WERI-Rb-1 (cell line): ENCODE results near the gene BRAP.
"Not testable (repeated sequence)": the region's sequence is repeated elsewhere in the genome, so short reads cannot be mapped to it uniquely, and the experiment has no call there.

ENCODE experiments used
- DNase-seq: peaks from one replicate; pipeline ENCODE4 v3.0.0-alpha.2; 2020
- H3K27ac ChIP-seq: fragments of 250-450 bp; sonication (Bioruptor Pico); 2 replicates; pipeline ENCODE4 v1.5.1; 2020; ENCODE audit warnings: mild to moderate bottlenecking, moderate library complexity
- H3K27me3 ChIP-seq: fragments of 250-450 bp; sonication (Bioruptor Pico); 2 replicates; pipeline ENCODE4 v1.5.1; 2021; ENCODE audit warnings: mild to moderate bottlenecking, low read depth, moderate library complexity; ENCODE audit not compliant: insufficient read depth, severe bottlenecking
- H3K36me3 ChIP-seq: fragments of 250-450 bp; sonication (Bioruptor Pico); 2 replicates; pipeline ENCODE4 v1.5.1; 2020; ENCODE audit warnings: mild to moderate bottlenecking, moderate library complexity
- H3K4me3 ChIP-seq: 2 replicates; pipeline ENCODE4 v1.5.1; 2011; ENCODE audit warnings: low read depth, mild to moderate bottlenecking, control low read depth, low read length
- H3K9me3 ChIP-seq: fragments of 250-450 bp; sonication (Bioruptor Pico); 2 replicates; pipeline ENCODE4 v1.5.1; 2021; ENCODE audit warnings: mild to moderate bottlenecking, moderate library complexity; ENCODE audit not compliant: severe bottlenecking
- CTCF ChIP-seq: IDR thresholded peaks from 2 replicates; pipeline ENCODE4 v1.5.1; 2011; ENCODE audit warnings: low read depth, mild to moderate bottlenecking, control low read depth, inconsistent platforms, low read length

Gene BRAP

GRCh38 chr12:111600205-111600642, 85.5 kb downstream of the BRAP start:
- no peaks in the 10 kb centered on the region for H3K27me3 ChIP-seq
- peaks cover 2% of the 10 kb centered on the region for H3K36me3 ChIP-seq
- H3K9me3 ChIP-seq: no peaks in the 10 kb centered on the region
- DNase-seq: no peak
- peak overlapping the region; percentile 98 for H3K27ac ChIP-seq
- peak overlapping the region; percentile 96 for H3K4me3 ChIP-seq
- no peak for TF ChIP-seq CTCF

DNA sequence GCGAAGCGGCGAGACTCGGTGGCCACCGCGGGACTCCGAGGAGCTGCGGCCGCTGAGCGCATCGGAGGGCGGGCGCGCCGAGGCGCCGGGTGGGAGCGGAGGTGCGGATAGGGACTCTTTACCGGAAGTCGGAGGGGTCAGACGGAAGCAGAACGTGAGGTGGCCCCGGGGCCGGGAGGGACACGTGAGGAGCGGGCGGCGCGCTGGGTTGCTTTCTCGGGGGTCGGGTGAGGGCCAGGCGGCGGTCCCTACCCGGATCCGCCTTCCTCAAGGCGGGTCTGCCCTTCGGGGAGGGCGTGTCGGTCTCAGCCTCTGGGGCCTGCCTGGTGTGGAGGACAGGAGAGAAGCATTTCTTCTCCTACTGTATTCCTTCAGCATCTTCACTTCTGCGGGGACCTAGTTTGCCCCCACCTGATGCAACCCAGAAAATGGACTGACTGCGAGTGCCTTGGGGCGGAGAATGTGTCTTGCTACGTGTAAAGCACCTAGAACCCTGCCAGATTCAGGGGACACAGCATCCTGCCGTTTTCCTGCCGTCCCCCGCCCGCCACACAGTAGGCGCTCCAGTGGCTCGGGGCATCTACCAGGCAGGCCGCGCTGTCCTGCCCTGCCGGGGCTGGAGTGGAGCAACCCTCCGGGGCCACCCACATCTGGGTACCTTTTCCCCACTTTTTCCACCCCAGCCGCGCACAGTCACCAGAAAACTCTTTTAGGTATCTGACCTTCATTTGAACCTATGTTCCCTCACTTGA, 86.1 kb downstream of the BRAP start:
- Histone ChIP-seq H3K9me3 (no peaks in the 10 kb centered on the region), H3K27ac (peak overlapping the region; percentile 98), H3K4me3 (peak overlapping the region; percentile 96), H3K36me3 (peaks cover 2% of the 10 kb centered on the region), H3K27me3 (no peaks in the 10 kb centered on the region)
- TF ChIP-seq CTCF: no peak
- DNase-seq: peak; percentile 96

DNA sequence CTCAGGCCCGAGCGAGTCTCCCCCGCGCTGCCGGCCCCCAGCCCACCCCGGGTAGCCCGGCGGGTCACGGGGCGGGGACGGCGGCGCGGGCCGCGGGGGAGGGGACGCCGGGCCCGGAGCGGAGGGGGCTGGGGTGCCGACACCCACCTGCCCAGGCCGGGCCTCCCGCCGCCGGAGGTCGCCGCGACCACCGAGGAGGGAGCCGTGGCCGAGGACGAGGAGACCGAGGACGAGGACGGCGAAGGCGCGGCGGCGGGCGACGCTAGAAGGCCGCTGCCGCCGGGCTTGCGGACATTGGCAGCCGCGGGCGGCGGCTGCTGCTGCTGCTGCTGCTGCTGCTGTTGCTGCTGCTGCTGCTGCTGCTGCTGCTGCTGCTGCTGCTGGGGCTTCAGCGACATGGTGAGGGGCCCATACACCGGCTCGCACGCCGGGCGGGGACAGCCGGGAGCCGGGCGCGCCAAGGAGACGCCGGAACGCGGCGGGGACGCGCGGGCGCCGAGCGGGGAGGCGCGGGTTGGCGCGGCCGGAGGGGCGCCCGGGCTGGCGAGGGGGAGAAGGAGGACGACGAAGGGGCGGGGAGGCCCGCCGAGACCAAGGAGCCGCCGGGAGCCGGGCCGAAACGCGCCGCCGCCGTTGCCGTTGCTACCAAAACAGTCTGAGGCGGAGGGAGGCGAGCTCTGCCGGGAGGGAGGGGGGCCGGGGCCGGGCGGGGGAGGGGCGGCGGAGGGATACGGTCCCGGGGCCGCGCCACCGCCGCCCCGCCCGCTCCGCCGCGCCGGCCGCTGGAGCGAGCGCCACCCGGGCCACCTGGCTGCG, 86.9 kb downstream of the BRAP start, which contains the start of gene ATXN2:
Gene ATXN2 (minus strand): TSS at position 679 of the 816 bp plus-strand sequence. CDS start 281 bp downstream, at position 398.
- Histone ChIP-seq H3K27ac (peak within 1 kb of the TSS; percentile 98), H3K9me3 (no peaks in the 10 kb centered on the region), H3K27me3 (no peaks in the 10 kb centered on the region), H3K36me3 (peaks cover 2% of the 10 kb centered on the region), H3K4me3 (peak within 1 kb of the TSS; percentile 96)
- no peak for TF ChIP-seq CTCF
- DNase-seq: peak; percentile 63

- Histone ChIP-seq H3K36me3 (peaks cover 2% of the 10 kb centered on the region), H3K4me3 (peak overlapping the region; percentile 96), H3K27me3 (no peaks in the 10 kb centered on the region), H3K9me3 (no peaks in the 10 kb centered on the region), H3K27ac (peak overlapping the region; percentile 98)
- TF ChIP-seq CTCF: no peak
- peak; percentile 63 for DNase-seq
These were observed 87.7 kb downstream of the BRAP start for GRCh38 chr12:111597831-111598636.

- no peaks in the 10 kb centered on the region for H3K9me3 ChIP-seq
- peak; percentile 72 for DNase-seq
- H3K4me3 ChIP-seq: peak overlapping the region; percentile 96
- H3K27me3 ChIP-seq: no peaks in the 10 kb centered on the region
- no peak for TF ChIP-seq CTCF
- peaks cover 2% of the 10 kb centered on the region for H3K36me3 ChIP-seq
- peak overlapping the region; percentile 98 for H3K27ac ChIP-seq
These were observed 88.5 kb downstream of the BRAP start for GRCh38 chr12:111596985-111597830.

- H3K36me3 ChIP-seq, H3K27ac ChIP-seq, DNase-seq, H3K9me3 ChIP-seq, H3K27me3 ChIP-seq, H3K4me3 ChIP-seq: not testable (repeated sequence)
These were observed 90.4 kb downstream of the BRAP start for GRCh38 chr12:111595341-111595835.
